HepG2 (cell line): ENCODE results near the gene CHCT1. TPM values are rescaled to one million over a fixed set of nuclear protein-coding genes. Genes with fewer than 3 reads are reported as not detected.

Experiments
- ATAC-seq: fragments of 200-7000 bp; cut with Tn5 transposase; 3 replicates; pipeline ENCODE4 v1.9.1; 2020; ENCODE audit warnings: mild to moderate bottlenecking, moderate library complexity
- BruUV-seq: library from RNA; stranded (reverse); fragments of 400-500 nt; replicated peaks from 2 replicates; lab custom pipeline; 2021; lab: Mats Ljungman, UMichigan
- CTCF ChIA-PET: fragments of 300-600 bp; formaldehyde crosslinking; extraction: SDS; loops from one replicate; lab custom pipeline; 2021; ENCODE audit warnings: low total read pairs, inconsistent platforms, low intra/inter-chr PET ratio; lab: Yijun Ruan, JAX
- POLR2A ChIA-PET: fragments of 350-600 bp; sonication (Branson Sonifier 250); formaldehyde crosslinking; loops from one replicate; lab custom pipeline; 2020; ENCODE audit warnings: antibody characterized with exemption, inconsistent platforms; lab: Yijun Ruan, JAX
- DNase-seq: peaks from one replicate; pipeline ENCODE4 v3.0.0-alpha.2; 2015; ENCODE audit warnings: low spot score
- FAIRE-seq: peaks from 3 replicates; lab custom pipeline; 2011; peaks lifted over from hg19 to GRCh38; lab: Jason Lieb, UNC
- H2AFZ ChIP-seq: one replicate; pipeline ENCODE4 v1.6.1; 2011; ENCODE audit warnings: low read length, inconsistent platforms
- H3K27ac ChIP-seq: fragments of 300-600 bp; 3 replicates; pipeline ENCODE4 v1.8.0; 2011; ENCODE audit warnings: mixed run types, mild to moderate bottlenecking, mixed read lengths, low read length, inconsistent platforms; ENCODE audit not compliant: insufficient read depth; ENCODE audit errors: extremely low read length
- H3K27me3 ChIP-seq, 2 experiments: fragments of 200-600 bp in 1 of 2; 2 replicates in 1 of 2; 3 replicates in 1 of 2; pipeline versions ENCODE4 v1.6.0 to v1.8.0; 2011; ENCODE audit warnings: low read length in 2 of 2, mild to moderate bottlenecking in 2 of 2, moderate library complexity in 2 of 2, inconsistent platforms in 1 of 2; ENCODE audit not compliant: insufficient read depth in 2 of 2, control insufficient read depth in 1 of 2
- H3K36me3 ChIP-seq, 2 experiments: fragments of 200-600 bp in 1 of 2; replicated peaks in 1 of 2; 2 replicates in 1 of 2; 3 replicates in 1 of 2; pipeline versions ENCODE4 v1.5.1 to v1.8.0; 2011; ENCODE audit warnings: low read length in 2 of 2, inconsistent platforms in 1 of 2; ENCODE audit not compliant: insufficient read depth in 2 of 2, control insufficient read depth in 1 of 2
- H3K4me1 ChIP-seq: 2 replicates; pipeline ENCODE4 v1.5.1; 2012; ENCODE audit warnings: low read length, inconsistent platforms; ENCODE audit not compliant: insufficient read depth
- H3K4me2 ChIP-seq: 2 replicates; pipeline ENCODE4 v1.6.0; 2011; ENCODE audit warnings: low read depth, low read length, inconsistent platforms
- H3K4me3 ChIP-seq, 3 experiments: fragments of 200-600 bp in 1 of 3; sonication (generic), shearing (Covaris generic) in 1 of 3; replicated peaks in 1 of 3; 2 replicates each; pipeline ENCODE4 v1.5.1; 2011 to 2016; ENCODE audit warnings: low read length in 3 of 3, inconsistent platforms in 2 of 3, low read depth in 2 of 3, mild to moderate bottlenecking in 2 of 3, control low read depth in 1 of 3, mixed read lengths in 1 of 3; ENCODE audit not compliant: insufficient read depth in 1 of 3
- H3K79me2 ChIP-seq: one replicate; pipeline ENCODE4 v1.6.1; 2011; ENCODE audit warnings: low read length, inconsistent platforms; ENCODE audit not compliant: insufficient read depth
- H3K9ac ChIP-seq: 2 replicates; pipeline ENCODE4 v1.6.0; 2011; ENCODE audit warnings: mild to moderate bottlenecking, low read depth, low read length, inconsistent platforms; ENCODE audit not compliant: insufficient read depth
- H3K9me3 ChIP-seq: 2 replicates; pipeline ENCODE4 v1.5.1; 2012; ENCODE audit warnings: mild to moderate bottlenecking, low read length
- H4K20me1 ChIP-seq: 2 replicates; pipeline ENCODE4 v1.6.0; 2011; ENCODE audit warnings: inconsistent platforms, mild to moderate bottlenecking, low read length, moderate library complexity; ENCODE audit not compliant: insufficient read depth
- CHCHD3 ChIP-seq: sonication (generic); formaldehyde crosslinking; IDR thresholded peaks from 2 replicates; pipeline ENCODE4 v1.8.0; 2022; ENCODE audit warnings: mild to moderate bottlenecking, missing genetic modification reagents, moderate library complexity
- CSRNP2 ChIP-seq: sonication (generic); formaldehyde crosslinking; conservative IDR thresholded peaks from 2 replicates; pipeline ENCODE4 v1.8.0; 2022; ENCODE audit warnings: low read depth, missing genetic modification reagents
- DMTF1 ChIP-seq: sonication (generic); formaldehyde crosslinking; IDR thresholded peaks from 2 replicates; pipeline ENCODE4 v1.4.0; 2020; ENCODE audit warnings: mild to moderate bottlenecking, missing genetic modification reagents
- DNMT3B ChIP-seq: conservative IDR thresholded peaks from 2 replicates; pipeline ENCODE4 v1.6.1; 2016; ENCODE audit warnings: missing biosample characterization, control low read depth
- ESRRA ChIP-seq: sonication (generic); formaldehyde crosslinking; IDR thresholded peaks from 2 replicates; pipeline ENCODE4 v1.5.1; 2020; ENCODE audit warnings: mild to moderate bottlenecking, low read depth, missing genetic modification reagents
- FOXP4 ChIP-seq: sonication (generic); formaldehyde crosslinking; IDR thresholded peaks from 2 replicates; pipeline ENCODE4 v1.4.0; 2020; ENCODE audit warnings: missing genetic modification reagents
- KAT8 ChIP-seq: IDR thresholded peaks from 2 replicates; pipeline ENCODE4 v1.6.1; 2016; ENCODE audit warnings: missing genetic modification reagents, missing compliant biosample characterization
- MIXL1 ChIP-seq: IDR thresholded peaks from 2 replicates; pipeline ENCODE4 v1.6.1; 2016
- REPIN1 ChIP-seq: sonication (generic); formaldehyde crosslinking; IDR thresholded peaks from 2 replicates; pipeline ENCODE4 v1.8.0; 2022; ENCODE audit warnings: missing genetic modification reagents, low read depth, mild to moderate bottlenecking, borderline replicate concordance
- SP1 ChIP-seq, 2 experiments: fragments of 450-650 bp in 1 of 2; sonication (generic) in 1 of 2; formaldehyde crosslinking in 1 of 2; IDR thresholded peaks; 2 replicates each; pipeline versions ENCODE4 v1.4.0 to v1.6.1; 2016 to 2020; ENCODE audit warnings: missing genetic modification reagents in 1 of 2
- TBP ChIP-seq: sonication (generic); formaldehyde crosslinking; IDR thresholded peaks from 2 replicates; pipeline ENCODE4 v1.5.0; 2020; ENCODE audit warnings: missing genetic modification reagents
- ZBTB38 ChIP-seq: sonication (generic); formaldehyde crosslinking; IDR thresholded peaks from 2 replicates; pipeline ENCODE4 v1.5.1; 2020; ENCODE audit warnings: mild to moderate bottlenecking, missing genetic modification reagents
- ZNF441 ChIP-seq: sonication (generic); formaldehyde crosslinking; IDR thresholded peaks from 2 replicates; pipeline ENCODE4 v1.7.0; 2021; ENCODE audit warnings: missing genetic modification reagents, borderline replicate concordance
- ZNF652 ChIP-seq: IDR thresholded peaks from 2 replicates; pipeline ENCODE4 v1.6.1; 2016; ENCODE audit warnings: low read depth, borderline replicate concordance
- WGBS: methylation state at CpG from one replicate; pipeline ENCODE4 v1.1.6; 2017; ENCODE audit warnings: low lambda C conversion rate; 5-methylcytosine and 5-hydroxymethylcytosine counted together
- in situ Hi-C: cut with HindIII; loops from 2 replicates; pipeline ENCODE4 v1.10.0; 2017; ENCODE audit warnings: low pct_unique_long_range_greater_than_20kb; ENCODE audit not compliant: extremely low pct_ligation_motif_present
- intact Hi-C: fragments of 100-400 bp; cut with micrococcal nuclease; formaldehyde crosslinking; loops from one replicate; pipeline ENCODE4 v1.10.0; 2022; ENCODE audit not compliant: unreplicated experiment
- polyA plus RNA-seq, 8 experiments: library from polyadenylated mRNA; depleted of rRNA in 3 of 8; stranded (reverse) in 7 of 8; unstranded in 1 of 8; fragments of >200 nt; fragmentation: Illumina TruSeq in 4 of 8; extraction: Trizol in 4 of 8; gene quantifications; 2 replicates each; pipeline versions ENCODE4 v1.2.1 to v1.2.3, GENCODE V29; 2011 to 2016; ENCODE audit warnings: low read depth in 4 of 8, missing spikeins in 1 of 8, mixed read lengths in 1 of 8; ENCODE audit not compliant: insufficient read depth in 1 of 8
- total RNA-seq, 5 experiments: library from RNA; depleted of rRNA; stranded (reverse); fragments of >200 nt; fragmentation: Illumina TruSeq; extraction: Trizol; gene quantifications; 2 replicates each; pipeline ENCODE4 v1.2.3, GENCODE V29; 2016; ENCODE audit warnings: low read depth in 1 of 5

The CHCT1 gene
- total and polyA plus RNA-seq, 2 of the 13 experiments (the other 11 are each of a cell fraction or from before 2014, with no cell fraction given), result not detected

GRCh38 chr17:60464343-60464742 is 42.1 kb downstream of the CHCT1 start:
- no peak for FAIRE-seq
- H3K4me1 ChIP-seq, result no peaks in the 10 kb centered on the region
- H2AFZ ChIP-seq, result no peak overlapping the region
- in situ Hi-C loops, result no loop called here
- H3K4me2 ChIP-seq, result no peak overlapping the region
- no peaks in the 10 kb centered on the region for H4K20me1 ChIP-seq
- TF ChIP-seq ESRRA (CRISPR knock-in tag) (no peak), MIXL1 (CRISPR knock-in tag) (no peak), ZBTB38 (CRISPR knock-in tag) (no peak)
- TF ChIP-seq, all 625 proteins: peak for 0
- no peak for DNase-seq
- ATAC-seq, result no peak
- Histone ChIP-seq H3K79me2 (no peaks in the 10 kb centered on the region), H3K9ac (no peak overlapping the region), H3K27ac (no peak overlapping the region), H3K36me3 (peaks cover 17 to 72% of the 10 kb centered on the region in 2 experiments), H3K9me3 (no peaks in the 10 kb centered on the region), H3K27me3 (no peaks in the 10 kb centered on the region), H3K4me3 (no peak overlapping the region)
- CTCF ChIA-PET, result no interaction called here
- WGBS, result 98% methylated on average over 1 of the region's 1 CpG
- POLR2A ChIA-PET, result no interaction called here
- no TSS peak for BruUV-seq
- intact Hi-C loops, result no loop called here

GRCh38 chr17:60468371-60468770 is 46.1 kb downstream of the CHCT1 start:
- TF ChIP-seq CSRNP2 (CRISPR knock-in tag) (no peak), ZNF441 (CRISPR knock-in tag) (no peak), DMTF1 (no peak), FOXP4 (CRISPR knock-in tag) (no peak), KAT8 (no peak), CHCHD3 (CRISPR knock-in tag) (no peak), REPIN1 (CRISPR knock-in tag) (no peak), DNMT3B (CRISPR knock-in tag) (no peak), TBP (CRISPR knock-in tag) (no peak), ZNF652 (no peak), SP1 (IDR thresholded peaks at IDR 0.05) (no peak), SP1 (CRISPR knock-in tag; IDR thresholded peaks at IDR 0.05) (no peak)

More at GRCh38 chr17:60468371-60468770, 46.1 kb downstream of the CHCT1 start:
- intact Hi-C loops (no loop called here), in situ Hi-C loops (no loop called here)
- Histone ChIP-seq H4K20me1 (no peaks in the 10 kb centered on the region), H3K4me2 (no peak overlapping the region), H3K4me1 (no peaks in the 10 kb centered on the region), H3K4me3 (no peak overlapping the region), H3K27me3 (no peaks in the 10 kb centered on the region), H3K79me2 (no peaks in the 10 kb centered on the region), H2AFZ (no peak overlapping the region), H3K9ac (no peak overlapping the region), H3K27ac (no peak overlapping the region), H3K9me3 (no peaks in the 10 kb centered on the region), H3K36me3 (peaks cover 14 to 64% of the 10 kb centered on the region in 2 experiments)
- ChIA-PET POLR2A (no interaction called here), CTCF (no interaction called here)
- FAIRE-seq (no peak), ATAC-seq (no peak), DNase-seq (no peak)
- BruUV-seq, result no TSS peak
